HepG2 (cell line): ENCODE data around the gene GRIN2D. TPM values are rescaled to one million over a fixed set of nuclear protein-coding genes. Genes with fewer than 3 reads are reported as not detected.
A peak's percentile ranks its signal among the peaks of the same experiment; 100 is the strongest.

Experiments
- ATAC-seq: fragments of 200-7000 bp; cut with Tn5 transposase; 3 replicates; pipeline ENCODE4 v1.9.1; 2020; ENCODE audit warnings: mild to moderate bottlenecking, moderate library complexity
- BruUV-seq: library from RNA; stranded (reverse); fragments of 400-500 nt; replicated peaks from 2 replicates; lab custom pipeline; 2021; lab: Mats Ljungman, UMichigan
- CTCF ChIA-PET: fragments of 300-600 bp; formaldehyde crosslinking; extraction: SDS; loops from one replicate; lab custom pipeline; 2021; ENCODE audit warnings: low total read pairs, inconsistent platforms, low intra/inter-chr PET ratio; lab: Yijun Ruan, JAX
- POLR2A ChIA-PET: fragments of 350-600 bp; sonication (Branson Sonifier 250); formaldehyde crosslinking; loops from one replicate; lab custom pipeline; 2020; ENCODE audit warnings: antibody characterized with exemption, inconsistent platforms; lab: Yijun Ruan, JAX
- DNase-seq: peaks from one replicate; pipeline ENCODE4 v3.0.0-alpha.2; 2015; ENCODE audit warnings: low spot score
- FAIRE-seq: peaks from 3 replicates; lab custom pipeline; 2011; peaks lifted over from hg19 to GRCh38; lab: Jason Lieb, UNC
- H2AFZ ChIP-seq: one replicate; pipeline ENCODE4 v1.6.1; 2011; ENCODE audit warnings: low read length, inconsistent platforms
- H3K27ac ChIP-seq: fragments of 300-600 bp; 3 replicates; pipeline ENCODE4 v1.8.0; 2011; ENCODE audit warnings: mixed run types, mild to moderate bottlenecking, mixed read lengths, low read length, inconsistent platforms; ENCODE audit not compliant: insufficient read depth; ENCODE audit errors: extremely low read length
- H3K27me3 ChIP-seq, 2 experiments: fragments of 200-600 bp in 1 of 2; 2 replicates in 1 of 2; 3 replicates in 1 of 2; pipeline versions ENCODE4 v1.6.0 to v1.8.0; 2011; ENCODE audit warnings: low read length in 2 of 2, mild to moderate bottlenecking in 2 of 2, moderate library complexity in 2 of 2, inconsistent platforms in 1 of 2; ENCODE audit not compliant: insufficient read depth in 2 of 2, control insufficient read depth in 1 of 2
- H3K36me3 ChIP-seq, 2 experiments: fragments of 200-600 bp in 1 of 2; replicated peaks in 1 of 2; 2 replicates in 1 of 2; 3 replicates in 1 of 2; pipeline versions ENCODE4 v1.5.1 to v1.8.0; 2011; ENCODE audit warnings: low read length in 2 of 2, inconsistent platforms in 1 of 2; ENCODE audit not compliant: insufficient read depth in 2 of 2, control insufficient read depth in 1 of 2
- H3K4me1 ChIP-seq: 2 replicates; pipeline ENCODE4 v1.5.1; 2012; ENCODE audit warnings: low read length, inconsistent platforms; ENCODE audit not compliant: insufficient read depth
- H3K4me2 ChIP-seq: 2 replicates; pipeline ENCODE4 v1.6.0; 2011; ENCODE audit warnings: low read depth, low read length, inconsistent platforms
- H3K4me3 ChIP-seq, 3 experiments: fragments of 200-600 bp in 1 of 3; sonication (generic), shearing (Covaris generic) in 1 of 3; replicated peaks in 1 of 3; 2 replicates each; pipeline ENCODE4 v1.5.1; 2011 to 2016; ENCODE audit warnings: low read length in 3 of 3, inconsistent platforms in 2 of 3, low read depth in 2 of 3, mild to moderate bottlenecking in 2 of 3, control low read depth in 1 of 3, mixed read lengths in 1 of 3; ENCODE audit not compliant: insufficient read depth in 1 of 3
- H3K79me2 ChIP-seq: one replicate; pipeline ENCODE4 v1.6.1; 2011; ENCODE audit warnings: low read length, inconsistent platforms; ENCODE audit not compliant: insufficient read depth
- H3K9ac ChIP-seq: 2 replicates; pipeline ENCODE4 v1.6.0; 2011; ENCODE audit warnings: mild to moderate bottlenecking, low read depth, low read length, inconsistent platforms; ENCODE audit not compliant: insufficient read depth
- H3K9me3 ChIP-seq: 2 replicates; pipeline ENCODE4 v1.5.1; 2012; ENCODE audit warnings: mild to moderate bottlenecking, low read length
- H4K20me1 ChIP-seq: 2 replicates; pipeline ENCODE4 v1.6.0; 2011; ENCODE audit warnings: inconsistent platforms, mild to moderate bottlenecking, low read length, moderate library complexity; ENCODE audit not compliant: insufficient read depth
- AGO1 ChIP-seq: fragments of 200-400 bp; formaldehyde crosslinking; IDR thresholded peaks from 2 replicates; pipeline ENCODE4 v1.6.1; 2017; ENCODE audit warnings: mild to moderate bottlenecking, low read depth, low read length, moderate library complexity; ENCODE audit not compliant: poor library complexity, severe bottlenecking
- DPF2 ChIP-seq: sonication (generic); formaldehyde crosslinking; IDR thresholded peaks from 2 replicates; pipeline ENCODE4 v1.4.0; 2020; ENCODE audit warnings: mild to moderate bottlenecking, low read depth, missing genetic modification reagents, borderline replicate concordance
- HNRNPH1 ChIP-seq: fragments of 200-400 bp; formaldehyde crosslinking; optimal IDR thresholded peaks from 2 replicates; pipeline ENCODE3; 2017; ENCODE audit warnings: mild to moderate bottlenecking, low read depth, low read length
- PRMT3 ChIP-seq: sonication (generic); formaldehyde crosslinking; IDR thresholded peaks from 2 replicates; pipeline ENCODE4 v1.8.1; 2022; ENCODE audit warnings: low read depth, mild to moderate bottlenecking, moderate library complexity, missing genetic modification reagents, borderline replicate concordance
- XRCC5 ChIP-seq: fragments of 200-400 bp; formaldehyde crosslinking; optimal IDR thresholded peaks from 2 replicates; pipeline ENCODE3; 2017; ENCODE audit warnings: mild to moderate bottlenecking, low read length
- ZMYM2 ChIP-seq: sonication (generic); formaldehyde crosslinking; IDR thresholded peaks from 2 replicates; pipeline ENCODE4 v1.8.0; 2022; ENCODE audit warnings: mild to moderate bottlenecking, missing genetic modification reagents
- ZNF230 ChIP-seq: sonication (generic); formaldehyde crosslinking; IDR thresholded peaks from 2 replicates; pipeline ENCODE4 v1.4.0; 2020; ENCODE audit warnings: mild to moderate bottlenecking, missing genetic modification reagents
- ZNF530 ChIP-seq: sonication (generic); formaldehyde crosslinking; IDR thresholded peaks from 2 replicates; pipeline ENCODE4 v1.5.0; 2020; ENCODE audit warnings: low read depth, mild to moderate bottlenecking, missing genetic modification reagents
- ZNF660 ChIP-seq: sonication (generic); formaldehyde crosslinking; IDR thresholded peaks from 2 replicates; pipeline ENCODE4 v1.5.1; 2020; ENCODE audit warnings: mild to moderate bottlenecking, low read depth, missing genetic modification reagents, borderline replicate concordance
- WGBS: methylation state at CpG from one replicate; pipeline ENCODE4 v1.1.6; 2017; ENCODE audit warnings: low lambda C conversion rate; 5-methylcytosine and 5-hydroxymethylcytosine counted together
- in situ Hi-C: cut with HindIII; loops from 2 replicates; pipeline ENCODE4 v1.10.0; 2017; ENCODE audit warnings: low pct_unique_long_range_greater_than_20kb; ENCODE audit not compliant: extremely low pct_ligation_motif_present
- intact Hi-C: fragments of 100-400 bp; cut with micrococcal nuclease; formaldehyde crosslinking; loops from one replicate; pipeline ENCODE4 v1.10.0; 2022; ENCODE audit not compliant: unreplicated experiment
- polyA plus RNA-seq, 8 experiments: library from polyadenylated mRNA; depleted of rRNA in 3 of 8; stranded (reverse) in 7 of 8; unstranded in 1 of 8; fragments of >200 nt; fragmentation: Illumina TruSeq in 4 of 8; extraction: Trizol in 4 of 8; gene quantifications; 2 replicates each; pipeline versions ENCODE4 v1.2.1 to v1.2.3, GENCODE V29; 2011 to 2016; ENCODE audit warnings: low read depth in 4 of 8, missing spikeins in 1 of 8, mixed read lengths in 1 of 8; ENCODE audit not compliant: insufficient read depth in 1 of 8
- total RNA-seq, 5 experiments: library from RNA; depleted of rRNA; stranded (reverse); fragments of >200 nt; fragmentation: Illumina TruSeq; extraction: Trizol; gene quantifications; 2 replicates each; pipeline ENCODE4 v1.2.3, GENCODE V29; 2016; ENCODE audit warnings: low read depth in 1 of 5
- TF ChIP-seq, protein P1 (sequence below): sonication (generic); formaldehyde crosslinking; IDR thresholded peaks from 2 replicates; pipeline ENCODE4 v1.8.0; 2022; ENCODE audit warnings: mild to moderate bottlenecking, missing genetic modification reagents
- TF ChIP-seq, protein P2 (sequence below): IDR thresholded peaks from 2 replicates; pipeline ENCODE4 v1.6.1; 2016
- TF ChIP-seq, protein P3 (sequence below): sonication (generic); formaldehyde crosslinking; conservative IDR thresholded peaks from 2 replicates; pipeline ENCODE4 v1.4.0; 2020; ENCODE audit warnings: missing genetic modification reagents
- TF ChIP-seq, protein P4 (sequence below): sonication (generic); formaldehyde crosslinking; IDR thresholded peaks from 2 replicates; pipeline ENCODE4 v1.5.1; 2020; ENCODE audit warnings: mild to moderate bottlenecking, missing genetic modification reagents, moderate library complexity
- TF ChIP-seq, protein P5 (sequence below), 2 experiments: sonication (generic) in 1 of 2; formaldehyde crosslinking in 1 of 2; IDR thresholded peaks; 2 replicates each; pipeline versions ENCODE4 v1.4.0 to v1.6.1; 2018 to 2020; ENCODE audit warnings: missing genetic modification reagents in 2 of 2, borderline replicate concordance in 1 of 2, low read depth in 1 of 2, mild to moderate bottlenecking in 1 of 2, missing biosample characterization in 1 of 2

Gene GRIN2D
- total and polyA plus RNA-seq, 2 of the 13 experiments (the other 11 are each of a cell fraction or from before 2014, with no cell fraction given), result 0.02 to 0.13 TPM

DNA sequence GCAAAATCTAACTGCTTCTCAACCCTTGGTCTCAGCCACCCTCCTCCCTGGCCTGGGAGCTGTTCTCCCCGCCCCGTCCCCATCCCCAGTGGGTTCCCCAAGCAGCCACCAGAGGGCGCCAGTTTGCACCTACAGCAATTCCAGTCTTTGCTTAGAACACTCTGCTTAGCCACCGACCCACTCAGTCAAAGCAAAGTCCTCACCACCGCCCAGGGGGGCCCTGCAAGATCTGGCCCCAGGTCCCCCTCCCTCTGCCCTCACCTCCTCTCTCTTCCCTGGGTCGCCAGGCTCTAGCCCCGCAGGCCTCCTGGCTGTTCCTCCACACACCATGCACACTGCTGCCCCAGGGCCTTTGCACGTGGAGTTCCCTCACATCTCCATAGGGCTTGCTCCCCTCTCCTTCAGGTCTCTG is 42.1 kb upstream of the GRIN2D start:
- Histone ChIP-seq H3K4me1 (peaks cover 67% of the 10 kb centered on the region), H3K9me3 (no peaks in the 10 kb centered on the region), H3K36me3 (no peaks in the 10 kb centered on the region), H3K4me3 (no peak overlapping the region), H3K4me2 (no peak overlapping the region), H3K79me2 (no peaks in the 10 kb centered on the region), H2AFZ (no peak overlapping the region), H3K27me3 (no peaks in the 10 kb centered on the region), H3K27ac (no peak overlapping the region), H3K9ac (no peak overlapping the region), H4K20me1 (no peaks in the 10 kb centered on the region)
- intact Hi-C loops, result loop anchor here (5.0 to 10.0 kb wide), 2 partner anchors 41 to 93 kb away; partner anchors contain the start of genes GRIN2D, GRWD1 and KDELR1
- no TSS peak for BruUV-seq
- POLR2A ChIA-PET, result interaction anchor here (1.0 to 1.7 kb wide), 3 partner anchors 12 to 63 kb away, joined by 3 to 9 read pairs (median 5); partner anchors contain the start of genes KDELR1, SYNGR4 and TMEM143
- WGBS, result 60% methylated on average over 8 of the region's 8 CpGs
- in situ Hi-C loops, result loop anchor here (5.0 kb wide), 1 partner anchor 41 kb away; the partner anchor contains the start of genes GRIN2D and KDELR1
- DNase-seq, result peak; percentile 63
- CTCF ChIA-PET, result interaction anchor here (0.6 to 1.5 kb wide), 3 partner anchors 29 to 40 kb away, joined by 3 read pairs; partner anchors contain the start of gene KDELR1
- FAIRE-seq, result peak; percentile 42
- peak; percentile 49 for ATAC-seq
- TF ChIP-seq ZNF530 (no peak), HNRNPH1 (no peak), ZMYM2 (CRISPR knock-in tag) (0 out of 2 replicates have a peak, but pooled peaks have one; percentile 63), ZNF230 (no peak), ZNF660 (CRISPR knock-in tag) (no peak), XRCC5 (peak; percentile 20), AGO1 (no peak), PRMT3 (CRISPR knock-in tag) (no peak), DPF2 (no peak)
- TF ChIP-seq, protein P1, sequence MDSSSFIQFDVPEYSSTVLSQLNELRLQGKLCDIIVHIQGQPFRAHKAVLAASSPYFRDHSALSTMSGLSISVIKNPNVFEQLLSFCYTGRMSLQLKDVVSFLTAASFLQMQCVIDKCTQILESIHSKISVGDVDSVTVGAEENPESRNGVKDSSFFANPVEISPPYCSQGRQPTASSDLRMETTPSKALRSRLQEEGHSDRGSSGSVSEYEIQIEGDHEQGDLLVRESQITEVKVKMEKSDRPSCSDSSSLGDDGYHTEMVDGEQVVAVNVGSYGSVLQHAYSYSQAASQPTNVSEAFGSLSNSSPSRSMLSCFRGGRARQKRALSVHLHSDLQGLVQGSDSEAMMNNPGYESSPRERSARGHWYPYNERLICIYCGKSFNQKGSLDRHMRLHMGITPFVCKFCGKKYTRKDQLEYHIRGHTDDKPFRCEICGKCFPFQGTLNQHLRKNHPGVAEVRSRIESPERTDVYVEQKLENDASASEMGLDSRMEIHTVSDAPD (CRISPR knock-in tag), result no peak
- TF ChIP-seq, protein P2, sequence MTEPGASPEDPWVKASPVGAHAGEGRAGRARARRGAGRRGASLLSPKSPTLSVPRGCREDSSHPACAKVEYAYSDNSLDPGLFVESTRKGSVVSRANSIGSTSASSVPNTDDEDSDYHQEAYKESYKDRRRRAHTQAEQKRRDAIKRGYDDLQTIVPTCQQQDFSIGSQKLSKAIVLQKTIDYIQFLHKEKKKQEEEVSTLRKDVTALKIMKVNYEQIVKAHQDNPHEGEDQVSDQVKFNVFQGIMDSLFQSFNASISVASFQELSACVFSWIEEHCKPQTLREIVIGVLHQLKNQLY (CRISPR knock-in tag), result no peak
- TF ChIP-seq, protein P3, sequence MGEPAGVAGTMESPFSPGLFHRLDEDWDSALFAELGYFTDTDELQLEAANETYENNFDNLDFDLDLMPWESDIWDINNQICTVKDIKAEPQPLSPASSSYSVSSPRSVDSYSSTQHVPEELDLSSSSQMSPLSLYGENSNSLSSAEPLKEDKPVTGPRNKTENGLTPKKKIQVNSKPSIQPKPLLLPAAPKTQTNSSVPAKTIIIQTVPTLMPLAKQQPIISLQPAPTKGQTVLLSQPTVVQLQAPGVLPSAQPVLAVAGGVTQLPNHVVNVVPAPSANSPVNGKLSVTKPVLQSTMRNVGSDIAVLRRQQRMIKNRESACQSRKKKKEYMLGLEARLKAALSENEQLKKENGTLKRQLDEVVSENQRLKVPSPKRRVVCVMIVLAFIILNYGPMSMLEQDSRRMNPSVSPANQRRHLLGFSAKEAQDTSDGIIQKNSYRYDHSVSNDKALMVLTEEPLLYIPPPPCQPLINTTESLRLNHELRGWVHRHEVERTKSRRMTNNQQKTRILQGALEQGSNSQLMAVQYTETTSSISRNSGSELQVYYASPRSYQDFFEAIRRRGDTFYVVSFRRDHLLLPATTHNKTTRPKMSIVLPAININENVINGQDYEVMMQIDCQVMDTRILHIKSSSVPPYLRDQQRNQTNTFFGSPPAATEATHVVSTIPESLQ (CRISPR knock-in tag), result no peak
- TF ChIP-seq, protein P4, sequence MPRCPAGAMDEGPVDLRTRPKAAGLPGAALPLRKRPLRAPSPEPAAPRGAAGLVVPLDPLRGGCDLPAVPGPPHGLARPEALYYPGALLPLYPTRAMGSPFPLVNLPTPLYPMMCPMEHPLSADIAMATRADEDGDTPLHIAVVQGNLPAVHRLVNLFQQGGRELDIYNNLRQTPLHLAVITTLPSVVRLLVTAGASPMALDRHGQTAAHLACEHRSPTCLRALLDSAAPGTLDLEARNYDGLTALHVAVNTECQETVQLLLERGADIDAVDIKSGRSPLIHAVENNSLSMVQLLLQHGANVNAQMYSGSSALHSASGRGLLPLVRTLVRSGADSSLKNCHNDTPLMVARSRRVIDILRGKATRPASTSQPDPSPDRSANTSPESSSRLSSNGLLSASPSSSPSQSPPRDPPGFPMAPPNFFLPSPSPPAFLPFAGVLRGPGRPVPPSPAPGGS, result no peak
- TF ChIP-seq, protein P5, sequence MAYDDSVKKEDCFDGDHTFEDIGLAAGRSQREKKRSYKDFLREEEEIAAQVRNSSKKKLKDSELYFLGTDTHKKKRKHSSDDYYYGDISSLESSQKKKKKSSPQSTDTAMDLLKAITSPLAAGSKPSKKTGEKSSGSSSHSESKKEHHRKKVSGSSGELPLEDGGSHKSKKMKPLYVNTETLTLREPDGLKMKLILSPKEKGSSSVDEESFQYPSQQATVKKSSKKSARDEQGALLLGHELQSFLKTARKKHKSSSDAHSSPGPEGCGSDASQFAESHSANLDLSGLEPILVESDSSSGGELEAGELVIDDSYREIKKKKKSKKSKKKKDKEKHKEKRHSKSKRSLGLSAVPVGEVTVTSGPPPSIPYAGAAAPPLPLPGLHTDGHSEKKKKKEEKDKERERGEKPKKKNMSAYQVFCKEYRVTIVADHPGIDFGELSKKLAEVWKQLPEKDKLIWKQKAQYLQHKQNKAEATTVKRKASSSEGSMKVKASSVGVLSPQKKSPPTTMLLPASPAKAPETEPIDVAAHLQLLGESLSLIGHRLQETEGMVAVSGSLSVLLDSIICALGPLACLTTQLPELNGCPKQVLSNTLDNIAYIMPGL (CRISPR knock-in tag; IDR thresholded peaks at IDR 0.05; ENCODE audit: borderline replicate concordance in 1 of 2, low read depth in 1 of 2), result peak in 1 of 2 experiments; percentile 53; a peak in 1 of 4 replicates
